GM08714 (cell line): ENCODE measurements around the gene CLASP1.
"Not testable (repeated sequence)": the region's sequence is repeated elsewhere in the genome, so short reads cannot be mapped to it uniquely, and the experiment has no call there.

Experiments
- H3K4me3 ChIP-seq: fragments of 200-500 bp; sonication (Bioruptor generic); 2 replicates; pipeline ENCODE4 v1.5.1; 2014; ENCODE audit warnings: mild to moderate bottlenecking, low read length, inconsistent platforms
- ZNF274 ChIP-seq: IDR thresholded peaks from 2 replicates; pipeline ENCODE4 v1.6.1; 2012; ENCODE audit warnings: mild to moderate bottlenecking, low read depth, low read length

Gene CLASP1

DNA sequence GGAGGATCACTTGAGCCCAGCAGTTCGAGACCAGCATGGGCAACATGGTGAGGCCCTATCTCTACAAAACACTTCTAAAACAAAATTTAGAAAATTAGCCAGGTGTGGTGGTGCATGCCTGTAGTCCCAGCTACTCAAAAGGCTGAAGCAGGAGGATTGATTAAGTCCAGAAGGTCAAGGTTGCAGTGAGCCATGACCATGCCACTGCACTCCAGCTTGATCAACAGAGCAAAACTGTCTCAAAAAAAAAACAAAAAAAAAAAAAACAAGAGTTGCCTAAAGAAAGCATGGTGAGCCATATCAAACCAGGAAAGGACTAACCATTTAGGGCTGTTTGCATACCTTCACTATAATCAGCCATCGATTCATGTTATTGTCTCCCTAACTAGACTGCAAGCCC lies 4.5 kb downstream of the CLASP1 start:
- no peak overlapping the region for H3K4me3 ChIP-seq
- no peak for TF ChIP-seq ZNF274

DNA sequence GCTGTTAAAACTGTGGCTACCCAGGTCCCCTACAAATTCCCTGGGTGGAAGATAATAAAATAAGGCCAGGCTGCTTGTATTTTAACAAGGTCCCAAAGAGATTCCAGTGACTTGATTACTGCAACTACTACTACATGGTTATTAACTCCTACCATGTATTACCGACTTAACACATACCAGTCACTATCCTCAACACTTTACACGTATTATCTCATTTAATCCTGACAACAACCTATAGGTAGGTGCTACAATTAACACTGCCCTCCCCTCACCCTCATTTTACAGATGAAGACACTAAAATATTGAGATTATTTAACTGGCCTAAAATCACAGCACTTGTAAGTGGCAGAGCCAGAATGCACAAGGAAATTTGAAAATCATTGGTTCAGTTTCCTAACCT lies 5.4 kb downstream of the CLASP1 start:
- TF ChIP-seq ZNF274, result no peak

DNA sequence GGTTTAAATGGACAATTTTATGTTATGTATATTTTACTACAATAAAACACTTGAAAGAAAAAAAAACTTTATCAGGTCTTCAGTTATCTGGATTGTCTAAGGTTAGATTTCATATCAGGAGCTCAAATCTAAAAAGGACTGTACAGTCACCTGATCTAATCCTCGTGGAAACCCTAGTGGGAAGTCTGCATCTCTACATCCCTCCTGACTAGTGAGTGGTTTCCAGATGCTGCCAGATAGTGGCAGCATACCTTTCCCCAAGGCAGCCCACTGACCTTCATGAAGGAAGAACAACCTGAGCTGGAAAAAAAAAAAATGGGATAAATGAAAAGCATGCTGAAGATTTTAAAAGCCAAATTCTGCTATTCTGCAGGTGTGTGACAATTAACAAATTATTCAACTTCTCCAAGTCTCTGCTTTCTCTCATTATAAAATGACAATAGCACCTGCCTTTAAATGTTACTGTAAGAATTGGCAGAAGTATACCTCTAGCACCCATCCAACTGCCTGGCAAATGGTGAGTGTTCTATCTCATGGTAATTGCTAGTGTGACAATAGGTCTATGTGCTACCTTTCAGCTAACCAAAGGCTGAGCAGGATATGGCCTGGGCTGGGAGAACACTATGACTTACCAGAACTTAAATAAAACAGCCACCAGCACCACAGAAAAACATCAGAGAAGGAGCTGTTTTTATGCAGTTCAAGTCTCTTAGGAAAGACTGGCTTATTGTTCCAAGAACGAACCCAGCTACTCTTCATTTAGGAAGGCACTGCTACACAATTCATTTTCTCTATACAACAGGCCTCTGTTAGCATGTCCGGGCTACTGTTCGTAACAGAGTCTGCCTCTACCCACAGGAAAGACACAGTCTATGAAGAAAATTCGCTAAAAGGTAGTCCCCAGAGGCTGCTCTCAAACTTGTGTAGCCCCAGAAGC lies 8.6 kb downstream of the CLASP1 start:
- TF ChIP-seq ZNF274, result no peak
- H3K4me3 ChIP-seq, result no peak overlapping the region

More for the DNA sequence above, 5.4 kb downstream of the CLASP1 start:
- H3K4me3 ChIP-seq, result no peak overlapping the region

DNA sequence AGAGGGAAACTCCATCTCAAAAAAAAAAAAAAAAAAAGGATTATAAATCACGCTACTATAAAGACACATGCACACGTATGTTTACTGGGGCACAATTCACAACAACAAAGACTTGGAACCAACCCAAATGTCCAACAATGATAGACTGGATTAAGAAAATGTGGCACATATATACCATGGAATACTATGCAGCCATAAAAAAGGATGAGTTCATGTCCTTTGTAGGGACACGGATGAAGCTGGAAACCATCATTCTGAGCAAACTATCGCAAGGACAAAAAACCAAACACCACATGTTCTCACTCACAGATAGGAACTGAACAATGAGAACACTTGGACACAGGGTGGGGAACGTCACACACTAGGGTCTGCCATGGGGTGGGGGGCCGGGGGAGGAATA lies 9.4 kb downstream of the CLASP1 start:
- H3K4me3 ChIP-seq, result not testable (repeated sequence)

DNA sequence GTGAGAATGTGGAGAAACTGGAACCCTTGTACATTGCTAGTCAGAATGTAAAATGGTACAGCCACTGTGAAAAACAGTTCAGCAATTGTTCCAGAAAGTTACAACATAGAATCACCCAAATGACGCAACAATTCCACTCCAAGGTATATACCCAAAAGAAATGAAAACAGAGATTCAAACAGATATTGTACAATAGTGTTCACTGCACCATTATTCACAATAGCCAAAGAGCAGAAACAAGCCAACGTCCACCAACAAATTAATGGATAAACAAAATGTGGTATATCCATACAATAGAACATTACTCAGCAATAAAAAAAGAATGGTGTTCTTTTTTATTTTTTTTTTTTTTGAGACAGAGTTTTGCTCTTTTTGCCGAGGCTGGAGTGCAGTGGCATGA lies 10.9 kb downstream of the CLASP1 start:
- no peak overlapping the region for H3K4me3 ChIP-seq
- TF ChIP-seq ZNF274, result no peak

- TF ChIP-seq ZNF274, result no peak
- H3K4me3 ChIP-seq, result no peak overlapping the region
Observed at GRCh38 chr2:121635371-121635770, 13.9 kb downstream of the CLASP1 start.

GRCh38 chr2:121634354-121635307 lies 14.6 kb downstream of the CLASP1 start:
- no peak for TF ChIP-seq ZNF274
- H3K4me3 ChIP-seq, result no peak overlapping the region

DNA sequence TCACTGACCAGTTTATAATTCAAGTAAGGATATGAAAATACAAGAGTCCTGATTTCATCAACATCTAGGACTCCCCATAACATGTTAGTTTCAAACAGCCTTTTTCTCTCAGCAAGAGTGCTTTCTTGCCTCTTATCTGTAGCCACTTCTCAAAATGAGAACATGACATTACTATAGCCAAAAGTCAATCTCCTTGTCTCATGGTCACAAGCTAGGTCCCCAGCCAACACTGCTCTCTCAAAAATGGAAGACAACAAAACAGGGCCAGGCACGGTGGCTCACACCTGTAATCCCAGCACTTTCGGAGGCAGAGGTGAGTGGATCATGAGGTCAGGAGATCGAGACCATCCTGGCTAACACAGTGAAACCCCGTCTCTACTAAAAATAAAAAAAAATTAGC lies 15.8 kb downstream of the CLASP1 start:
- no peak for TF ChIP-seq ZNF274
- no peak overlapping the region for H3K4me3 ChIP-seq

DNA sequence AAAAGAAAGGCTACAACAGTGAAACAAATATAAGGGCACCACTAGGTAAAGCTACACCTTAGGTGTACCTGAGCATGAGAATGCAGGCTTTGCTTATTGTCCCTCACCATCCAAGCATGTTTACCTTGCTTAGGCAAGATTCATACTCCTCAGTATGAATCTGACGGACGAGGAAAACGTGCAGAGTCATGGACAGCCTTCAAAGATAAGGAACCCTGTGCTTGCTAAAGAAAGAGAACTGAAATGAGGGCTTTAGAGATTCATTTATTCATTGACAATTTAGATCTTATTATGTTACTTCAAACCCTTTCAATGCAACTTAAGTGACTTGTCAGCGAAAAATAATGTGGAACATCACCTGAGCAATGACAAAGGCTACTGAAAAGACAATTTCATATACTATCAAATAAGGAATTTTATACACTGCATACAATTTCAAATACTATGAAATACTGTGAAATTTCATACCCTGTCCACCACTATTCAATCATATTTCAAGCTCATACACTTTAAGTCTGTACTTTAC lies 21.7 kb downstream of the CLASP1 start:
- TF ChIP-seq ZNF274, result no peak
- H3K4me3 ChIP-seq, result no peak overlapping the region

- TF ChIP-seq ZNF274, result no peak
- no peak overlapping the region for H3K4me3 ChIP-seq
Observed at GRCh38 chr2:121626777-121627524, 22.3 kb downstream of the CLASP1 start.

DNA sequence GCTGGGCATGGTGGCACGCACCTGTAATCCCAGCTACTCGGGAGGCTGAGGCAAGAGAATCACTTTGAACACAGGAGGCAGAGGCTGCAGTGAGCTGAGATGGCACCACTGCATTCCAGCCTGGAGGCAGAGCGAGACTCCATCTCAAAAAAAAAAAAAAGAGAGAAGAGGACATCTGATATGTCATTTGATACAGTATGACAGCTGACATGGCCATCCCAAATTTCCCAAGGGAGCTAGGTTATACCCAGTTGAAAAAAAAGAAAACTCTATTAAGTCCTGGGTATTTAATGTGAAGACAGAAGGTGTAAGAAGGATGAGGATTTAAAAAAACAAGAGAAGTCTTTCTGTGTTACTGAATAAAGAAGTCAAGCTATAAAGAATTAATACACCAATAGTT lies 23.3 kb downstream of the CLASP1 start:
- no peak for TF ChIP-seq ZNF274

DNA sequence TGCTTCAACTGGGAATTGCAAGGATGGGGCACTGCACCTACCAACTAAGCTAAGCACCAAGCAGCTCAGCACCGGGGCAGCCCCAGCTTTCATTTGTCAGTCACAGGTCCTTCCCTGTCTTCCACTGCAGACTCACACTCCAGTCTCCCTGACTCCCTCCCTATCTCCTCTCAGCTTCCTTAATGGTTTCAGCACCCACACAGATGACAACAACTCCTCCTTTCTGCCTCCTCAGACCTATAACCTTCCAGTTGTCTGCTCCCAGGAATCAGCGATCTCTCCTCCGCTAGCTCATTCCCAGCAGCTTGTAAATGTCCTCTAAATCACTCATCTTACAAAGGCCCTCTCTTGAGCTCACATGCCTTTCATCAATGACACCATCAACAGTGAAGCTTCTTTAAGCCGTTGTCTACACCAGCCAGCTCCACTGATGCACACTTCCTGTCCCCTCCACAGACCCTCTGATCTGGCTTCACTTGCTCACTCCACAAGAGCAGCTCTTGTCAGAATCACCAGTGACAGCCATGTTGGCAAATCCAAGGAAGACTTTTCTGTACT lies 32.1 kb downstream of the CLASP1 start:
- H3K4me3 ChIP-seq, result no peak overlapping the region
- no peak for TF ChIP-seq ZNF274

More for the DNA sequence above, 23.3 kb downstream of the CLASP1 start:
- no peak overlapping the region for H3K4me3 ChIP-seq

GRCh38 chr2:121613774-121614173 lies 35.5 kb downstream of the CLASP1 start:
- H3K4me3 ChIP-seq, result no peak overlapping the region
- TF ChIP-seq ZNF274, result no peak

DNA sequence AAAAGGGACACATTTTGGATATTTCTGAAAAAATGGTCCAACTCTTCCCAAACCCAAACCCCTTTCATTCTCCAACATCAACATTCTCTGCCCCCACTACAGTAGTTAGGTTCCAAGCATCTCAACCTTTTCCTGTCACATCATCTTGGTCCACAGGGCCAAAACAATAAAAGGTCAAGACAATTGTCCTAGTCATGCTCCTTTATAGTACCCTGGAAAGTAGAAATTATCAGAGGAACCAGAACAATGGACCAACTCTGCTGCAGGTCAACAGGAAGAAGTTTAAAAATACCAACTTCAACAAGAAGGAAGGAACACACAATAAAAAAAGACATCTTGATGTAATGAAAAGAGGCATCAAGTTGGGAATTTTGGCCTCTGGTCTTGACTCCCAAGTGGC lies 36.1 kb downstream of the CLASP1 start:
- no peak overlapping the region for H3K4me3 ChIP-seq
- TF ChIP-seq ZNF274, result no peak
